Measurements from ENCODE around the gene MOCS1. TPM values are rescaled to one million over a fixed set of nuclear protein-coding genes. Genes with fewer than 3 reads are reported as not detected.

MOCS1 gene
- total and polyA plus RNA-seq, 2 donors (not counting 1 experiment from before 2014, with no cell fraction given) = 11.6 to 21.8 TPM

DNA sequence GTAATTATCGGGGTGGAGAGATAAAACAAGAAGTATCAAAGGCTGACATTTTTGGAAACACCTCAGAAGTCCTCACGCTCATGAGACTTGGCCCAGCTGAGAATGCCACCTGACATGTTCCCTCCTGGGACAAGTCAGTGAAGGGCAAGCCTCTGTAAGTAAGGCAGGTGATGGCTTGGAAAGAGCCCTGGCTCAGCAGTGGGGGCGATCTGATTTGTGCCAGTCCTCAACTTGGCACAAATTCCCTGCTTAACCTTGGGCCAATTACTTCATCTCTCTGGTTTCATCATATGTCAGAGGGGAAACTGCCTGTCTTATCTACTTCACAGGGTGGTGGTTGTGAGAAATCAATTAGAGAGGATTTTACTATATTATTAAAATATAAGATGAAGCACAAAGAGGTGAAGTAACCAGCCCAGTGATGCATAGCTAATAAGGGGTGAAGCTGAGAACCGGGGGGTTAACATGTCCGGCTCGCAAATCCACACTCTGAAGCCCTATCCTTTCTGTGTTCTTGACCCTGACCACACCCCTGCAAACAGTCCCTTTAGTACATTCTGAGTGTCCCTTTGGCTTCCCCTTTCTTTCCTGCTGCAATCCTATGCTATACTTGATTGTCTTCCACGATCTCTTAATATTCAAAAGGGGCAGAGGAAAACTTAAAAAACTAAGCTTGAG lies 8.8 kb upstream of the MOCS1 start:
- Histone ChIP-seq H4K20me1 (ENCODE audit: control insufficient read depth, extremely low read depth, insufficient read depth, low read length) (no peaks in the 10 kb centered on the region), H3K9ac (ENCODE audit: insufficient read depth, low read length) (no peak overlapping the region), H2AFZ (ENCODE audit: low read length) (no peak overlapping the region), H3K9me3 (ENCODE audit: control insufficient read depth, insufficient read depth, low read depth, low read length) (no peaks in the 10 kb centered on the region), H3K4me2 (ENCODE audit: extremely low read depth, insufficient read depth, low read length) (no peak overlapping the region), H3K79me2 (ENCODE audit: control insufficient read depth, insufficient read depth, low read length) (no peaks in the 10 kb centered on the region), H3K27me3 (ENCODE audit: control insufficient read depth, insufficient read depth, low read length) (peaks cover 2% of the 10 kb centered on the region), H3K27ac (ENCODE audit: insufficient read depth, low read length) (no peak overlapping the region), H3K36me3 (ENCODE audit: control insufficient read depth, insufficient read depth, low read length) (no peaks in the 10 kb centered on the region), H3K4me3 (replicated peaks in 1 of 4; ENCODE audit: control extremely low read depth in 1 of 4, insufficient read depth in 1 of 4, low read depth in 3 of 4, low read length in 4 of 4) (no peak overlapping the region), H3K4me1 (ENCODE audit: control insufficient read depth, extremely low read depth, insufficient read depth, low read length) (no peaks in the 10 kb centered on the region)
- DNase-seq (ENCODE audit: low read depth in 2 of 2) = no peak
- TF ChIP-seq, protein P1, sequence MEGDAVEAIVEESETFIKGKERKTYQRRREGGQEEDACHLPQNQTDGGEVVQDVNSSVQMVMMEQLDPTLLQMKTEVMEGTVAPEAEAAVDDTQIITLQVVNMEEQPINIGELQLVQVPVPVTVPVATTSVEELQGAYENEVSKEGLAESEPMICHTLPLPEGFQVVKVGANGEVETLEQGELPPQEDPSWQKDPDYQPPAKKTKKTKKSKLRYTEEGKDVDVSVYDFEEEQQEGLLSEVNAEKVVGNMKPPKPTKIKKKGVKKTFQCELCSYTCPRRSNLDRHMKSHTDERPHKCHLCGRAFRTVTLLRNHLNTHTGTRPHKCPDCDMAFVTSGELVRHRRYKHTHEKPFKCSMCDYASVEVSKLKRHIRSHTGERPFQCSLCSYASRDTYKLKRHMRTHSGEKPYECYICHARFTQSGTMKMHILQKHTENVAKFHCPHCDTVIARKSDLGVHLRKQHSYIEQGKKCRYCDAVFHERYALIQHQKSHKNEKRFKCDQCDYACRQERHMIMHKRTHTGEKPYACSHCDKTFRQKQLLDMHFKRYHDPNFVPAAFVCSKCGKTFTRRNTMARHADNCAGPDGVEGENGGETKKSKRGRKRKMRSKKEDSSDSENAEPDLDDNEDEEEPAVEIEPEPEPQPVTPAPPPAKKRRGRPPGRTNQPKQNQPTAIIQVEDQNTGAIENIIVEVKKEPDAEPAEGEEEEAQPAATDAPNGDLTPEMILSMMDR (conservative IDR thresholded peaks at IDR 0.05 in 1 of 2, IDR thresholded peaks at IDR 0.05 in 1 of 2; ENCODE audit: low read depth in 1 of 2, low read length in 2 of 2) = no peak
- no peak for TF ChIP-seq EZH2 (IDR thresholded peaks at IDR 0.05; ENCODE audit: low read length, missing control alignments)

DNA sequence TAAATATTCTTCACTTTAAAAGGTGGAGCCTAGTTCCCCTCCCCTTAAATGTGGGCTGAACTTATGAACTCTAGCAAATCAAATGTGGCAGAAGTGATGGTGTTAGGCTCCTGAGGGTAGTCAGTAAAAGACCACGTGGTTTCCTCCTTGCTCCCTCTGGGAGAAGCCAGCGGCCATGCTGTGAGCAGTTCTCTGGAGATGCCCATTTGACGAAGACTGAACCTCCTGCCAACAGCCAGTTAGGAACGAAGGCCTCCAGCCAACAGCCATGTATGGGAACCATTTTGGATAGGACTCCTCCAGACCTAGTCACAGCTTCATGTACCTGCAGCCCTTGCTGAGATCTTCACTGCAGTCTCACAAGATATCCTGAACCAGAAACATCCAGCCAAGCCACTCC lies 7.6 kb upstream of the MOCS1 start:
- no peak for DNase-seq (ENCODE audit: low read depth in 2 of 2)
- Histone ChIP-seq H3K9me3 (ENCODE audit: control insufficient read depth, insufficient read depth, low read depth, low read length) (no peaks in the 10 kb centered on the region), H3K79me2 (ENCODE audit: control insufficient read depth, insufficient read depth, low read length) (no peaks in the 10 kb centered on the region), H3K4me3 (replicated peaks in 1 of 4; ENCODE audit: control extremely low read depth in 1 of 4, insufficient read depth in 1 of 4, low read depth in 3 of 4, low read length in 4 of 4) (no peak overlapping the region), H3K4me1 (ENCODE audit: control insufficient read depth, extremely low read depth, insufficient read depth, low read length) (no peaks in the 10 kb centered on the region), H3K27me3 (ENCODE audit: control insufficient read depth, insufficient read depth, low read length) (no peaks in the 10 kb centered on the region), H3K27ac (ENCODE audit: insufficient read depth, low read length) (no peak overlapping the region), H2AFZ (ENCODE audit: low read length) (no peak overlapping the region), H3K36me3 (ENCODE audit: control insufficient read depth, insufficient read depth, low read length) (no peaks in the 10 kb centered on the region), H3K4me2 (ENCODE audit: extremely low read depth, insufficient read depth, low read length) (no peak overlapping the region), H4K20me1 (ENCODE audit: control insufficient read depth, extremely low read depth, insufficient read depth, low read length) (no peaks in the 10 kb centered on the region), H3K9ac (ENCODE audit: insufficient read depth, low read length) (no peak overlapping the region)
- TF ChIP-seq, protein P1 (conservative IDR thresholded peaks at IDR 0.05 in 1 of 2, IDR thresholded peaks at IDR 0.05 in 1 of 2; ENCODE audit: low read depth in 1 of 2, low read length in 2 of 2) = no peak
- no peak for TF ChIP-seq EZH2 (IDR thresholded peaks at IDR 0.05; ENCODE audit: low read length, missing control alignments)

DNA sequence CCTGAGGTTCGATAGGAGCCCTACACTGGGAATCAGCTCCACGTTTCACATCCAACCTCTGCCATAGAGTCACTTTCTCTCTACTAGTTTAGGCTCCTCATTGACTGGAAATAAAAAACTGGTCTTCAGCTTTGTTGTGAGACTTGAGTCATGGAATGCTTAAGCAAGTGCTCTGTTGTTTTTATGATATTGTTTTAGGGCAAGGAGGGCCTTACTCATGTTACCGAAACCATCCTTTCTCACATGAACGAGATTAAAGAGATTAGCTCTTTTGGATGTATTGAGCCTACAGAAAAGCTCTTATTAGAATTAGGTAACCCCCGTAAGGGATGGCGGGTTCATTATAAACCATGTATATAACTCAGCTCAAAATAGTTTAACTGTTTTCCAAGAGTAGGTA lies 6.9 kb upstream of the MOCS1 start:
- H3K4me1 ChIP-seq (ENCODE audit: control insufficient read depth, extremely low read depth, insufficient read depth, low read length) = no peaks in the 10 kb centered on the region
- H3K4me2 ChIP-seq (ENCODE audit: extremely low read depth, insufficient read depth, low read length) = no peak overlapping the region
- H3K27ac ChIP-seq (ENCODE audit: insufficient read depth, low read length) = no peak overlapping the region
- no peak for TF ChIP-seq EZH2 (IDR thresholded peaks at IDR 0.05; ENCODE audit: low read length, missing control alignments)
- TF ChIP-seq, protein P1 (conservative IDR thresholded peaks at IDR 0.05 in 1 of 2, IDR thresholded peaks at IDR 0.05 in 1 of 2; ENCODE audit: low read depth in 1 of 2, low read length in 2 of 2) = no peak
- no peaks in the 10 kb centered on the region for H3K79me2 ChIP-seq (ENCODE audit: control insufficient read depth, insufficient read depth, low read length)
- no peak overlapping the region for H3K4me3 ChIP-seq (replicated peaks in 1 of 4; ENCODE audit: control extremely low read depth in 1 of 4, insufficient read depth in 1 of 4, low read depth in 3 of 4, low read length in 4 of 4)
- H3K9ac ChIP-seq (ENCODE audit: insufficient read depth, low read length) = no peak overlapping the region
- no peak overlapping the region for H2AFZ ChIP-seq (ENCODE audit: low read length)
- no peaks in the 10 kb centered on the region for H4K20me1 ChIP-seq (ENCODE audit: control insufficient read depth, extremely low read depth, insufficient read depth, low read length)
- H3K27me3 ChIP-seq (ENCODE audit: control insufficient read depth, insufficient read depth, low read length) = no peaks in the 10 kb centered on the region
- H3K36me3 ChIP-seq (ENCODE audit: control insufficient read depth, insufficient read depth, low read length) = no peaks in the 10 kb centered on the region
- no peaks in the 10 kb centered on the region for H3K9me3 ChIP-seq (ENCODE audit: control insufficient read depth, insufficient read depth, low read depth, low read length)
- DNase-seq (ENCODE audit: low read depth in 2 of 2) = no peak
